Panc1 (cell line): ENCODE results near the gene C12orf43. TPM values are rescaled to one million over a fixed set of nuclear protein-coding genes. Genes with fewer than 3 reads are reported as not detected.

Experiments
- ATAC-seq: fragments of 200-7000 bp; cut with Tn5 transposase; 2 replicates; pipeline ENCODE4 v1.9.1; 2020; ENCODE audit warnings: mild to moderate bottlenecking, moderate library complexity
- BruUV-seq: library from RNA; stranded (reverse); fragments of 400-500 nt; replicated peaks from 2 replicates; lab custom pipeline; 2021; lab: Mats Ljungman, UMichigan
- CTCF ChIA-PET: fragments of 300-600 bp; sonication (Branson Sonifier 250); formaldehyde crosslinking; loops from one replicate; lab custom pipeline; 2022; ENCODE audit warnings: antibody characterized with exemption; lab: Charles Lee
- POLR2A ChIA-PET: fragments of 300-600 bp; sonication (Branson Sonifier 250); formaldehyde crosslinking; loops from one replicate; lab custom pipeline; 2022; ENCODE audit warnings: antibody characterized with exemption; lab: Charles Lee
- DNase-seq: peaks from one replicate; pipeline ENCODE4 v3.0.0-alpha.2; 2010; ENCODE audit warnings: low read depth, low spot score
- H3K27ac ChIP-seq: 2 replicates; pipeline ENCODE4 v1.5.1; 2011; ENCODE audit warnings: mild to moderate bottlenecking, low read length, inconsistent platforms
- H3K27me3 ChIP-seq: fragments of 200-500 bp; sonication (Bioruptor generic); 2 replicates; pipeline ENCODE4 v1.6.0; 2014; ENCODE audit warnings: low read length, inconsistent platforms; ENCODE audit not compliant: control insufficient read depth, insufficient read depth
- H3K36me3 ChIP-seq: fragments of 200-500 bp; sonication (Bioruptor generic); 2 replicates; pipeline ENCODE4 v1.5.1; 2014; ENCODE audit warnings: inconsistent platforms, mild to moderate bottlenecking, low read length, moderate library complexity; ENCODE audit not compliant: control insufficient read depth, insufficient read depth
- H3K4me1 ChIP-seq: 2 replicates; pipeline ENCODE4 v1.5.1; 2011; ENCODE audit warnings: inconsistent platforms, mild to moderate bottlenecking, low read length, moderate library complexity; ENCODE audit not compliant: control insufficient read depth, insufficient read depth
- H3K4me3 ChIP-seq, 2 experiments: 2 replicates each; pipeline ENCODE4 v1.5.1; 2011 to 2012; ENCODE audit warnings: low read depth in 2 of 2, low read length in 2 of 2, mild to moderate bottlenecking in 2 of 2, inconsistent platforms in 1 of 2, moderate library complexity in 1 of 2
- H3K9me3 ChIP-seq: fragments of 200-500 bp; sonication (Bioruptor generic); 2 replicates; pipeline ENCODE4 v1.5.1; 2014; ENCODE audit warnings: low read depth, mild to moderate bottlenecking, inconsistent platforms, low read length, moderate library complexity; ENCODE audit not compliant: control insufficient read depth, insufficient read depth
- POLR2AphosphoS5 ChIP-seq: IDR thresholded peaks from 2 replicates; pipeline ENCODE4 v1.6.1; 2012; ENCODE audit warnings: mild to moderate bottlenecking, low read depth, low read length, moderate library complexity
- SIN3A ChIP-seq: IDR thresholded peaks from 2 replicates; pipeline ENCODE4 v1.6.1; 2012; ENCODE audit warnings: low read depth, mild to moderate bottlenecking, low read length, moderate library complexity, borderline replicate concordance; ENCODE audit not compliant: insufficient read depth
- TCF7L2 ChIP-seq: IDR thresholded peaks from 2 replicates; pipeline ENCODE4 v1.6.1; 2011; ENCODE audit warnings: mild to moderate bottlenecking, low read depth, low read length, inconsistent platforms
- in situ Hi-C: cut with HindIII; loops from 2 replicates; pipeline ENCODE4 v1.10.0; 2016; ENCODE audit warnings: low sequenced_read_pairs, low pct_unique_long_range_greater_than_20kb
- intact Hi-C: fragments of 100-400 bp; cut with micrococcal nuclease; formaldehyde crosslinking; loops from one replicate; pipeline ENCODE4 v1.10.0; 2022; ENCODE audit not compliant: unreplicated experiment
- total RNA-seq: library from RNA; stranded (reverse); gene quantifications from one replicate; pipeline ENCODE4 v1.2.1, GENCODE V29; 2021; ENCODE audit not compliant: unreplicated experiment
- TF ChIP-seq, protein P1 (sequence below), 2 experiments: IDR thresholded peaks; 2 replicates each; pipeline ENCODE4 v1.6.1; 2011 to 2012; ENCODE audit warnings: low read depth in 2 of 2, control low read depth in 1 of 2, low read length in 1 of 2, mild to moderate bottlenecking in 1 of 2, moderate library complexity in 1 of 2; ENCODE audit not compliant: insufficient read depth in 1 of 2
- TF ChIP-seq, protein P2 (sequence below): fragments of 450-650 bp; IDR thresholded peaks from 2 replicates; pipeline ENCODE4 v1.5.1; 2017; ENCODE audit warnings: mild to moderate bottlenecking

The C12orf43 gene
- total RNA-seq, 1 experiment from 2014 or later = 20.7 TPM

GRCh38 chr12:121011820-121012219 lies 4.5 kb downstream of the C12orf43 start:
- intact Hi-C loops = no loop called here
- ChIA-PET POLR2A (no interaction called here), CTCF (no interaction called here)
- Histone ChIP-seq H3K9me3 (no peaks in the 10 kb centered on the region), H3K27ac (no peak overlapping the region), H3K27me3 (no peaks in the 10 kb centered on the region), H3K4me3 (no peak overlapping the region), H3K4me1 (no peaks in the 10 kb centered on the region), H3K36me3 (peaks cover 5% of the 10 kb centered on the region; the same call in 1 of the 2 replicates)
- ATAC-seq = no peak
- in situ Hi-C loops = no loop called here
- TF ChIP-seq TCF7L2 = no peak
- no peak for TF ChIP-seq POLR2AphosphoS5
- TF ChIP-seq, protein P1, sequence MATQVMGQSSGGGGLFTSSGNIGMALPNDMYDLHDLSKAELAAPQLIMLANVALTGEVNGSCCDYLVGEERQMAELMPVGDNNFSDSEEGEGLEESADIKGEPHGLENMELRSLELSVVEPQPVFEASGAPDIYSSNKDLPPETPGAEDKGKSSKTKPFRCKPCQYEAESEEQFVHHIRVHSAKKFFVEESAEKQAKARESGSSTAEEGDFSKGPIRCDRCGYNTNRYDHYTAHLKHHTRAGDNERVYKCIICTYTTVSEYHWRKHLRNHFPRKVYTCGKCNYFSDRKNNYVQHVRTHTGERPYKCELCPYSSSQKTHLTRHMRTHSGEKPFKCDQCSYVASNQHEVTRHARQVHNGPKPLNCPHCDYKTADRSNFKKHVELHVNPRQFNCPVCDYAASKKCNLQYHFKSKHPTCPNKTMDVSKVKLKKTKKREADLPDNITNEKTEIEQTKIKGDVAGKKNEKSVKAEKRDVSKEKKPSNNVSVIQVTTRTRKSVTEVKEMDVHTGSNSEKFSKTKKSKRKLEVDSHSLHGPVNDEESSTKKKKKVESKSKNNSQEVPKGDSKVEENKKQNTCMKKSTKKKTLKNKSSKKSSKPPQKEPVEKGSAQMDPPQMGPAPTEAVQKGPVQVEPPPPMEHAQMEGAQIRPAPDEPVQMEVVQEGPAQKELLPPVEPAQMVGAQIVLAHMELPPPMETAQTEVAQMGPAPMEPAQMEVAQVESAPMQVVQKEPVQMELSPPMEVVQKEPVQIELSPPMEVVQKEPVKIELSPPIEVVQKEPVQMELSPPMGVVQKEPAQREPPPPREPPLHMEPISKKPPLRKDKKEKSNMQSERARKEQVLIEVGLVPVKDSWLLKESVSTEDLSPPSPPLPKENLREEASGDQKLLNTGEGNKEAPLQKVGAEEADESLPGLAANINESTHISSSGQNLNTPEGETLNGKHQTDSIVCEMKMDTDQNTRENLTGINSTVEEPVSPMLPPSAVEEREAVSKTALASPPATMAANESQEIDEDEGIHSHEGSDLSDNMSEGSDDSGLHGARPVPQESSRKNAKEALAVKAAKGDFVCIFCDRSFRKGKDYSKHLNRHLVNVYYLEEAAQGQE (IDR thresholded peaks at IDR 0.05; ENCODE audit: insufficient read depth in 1 of 2, low read depth in 2 of 2, low read length in 1 of 2) = no peak
- TF ChIP-seq, protein P2, sequence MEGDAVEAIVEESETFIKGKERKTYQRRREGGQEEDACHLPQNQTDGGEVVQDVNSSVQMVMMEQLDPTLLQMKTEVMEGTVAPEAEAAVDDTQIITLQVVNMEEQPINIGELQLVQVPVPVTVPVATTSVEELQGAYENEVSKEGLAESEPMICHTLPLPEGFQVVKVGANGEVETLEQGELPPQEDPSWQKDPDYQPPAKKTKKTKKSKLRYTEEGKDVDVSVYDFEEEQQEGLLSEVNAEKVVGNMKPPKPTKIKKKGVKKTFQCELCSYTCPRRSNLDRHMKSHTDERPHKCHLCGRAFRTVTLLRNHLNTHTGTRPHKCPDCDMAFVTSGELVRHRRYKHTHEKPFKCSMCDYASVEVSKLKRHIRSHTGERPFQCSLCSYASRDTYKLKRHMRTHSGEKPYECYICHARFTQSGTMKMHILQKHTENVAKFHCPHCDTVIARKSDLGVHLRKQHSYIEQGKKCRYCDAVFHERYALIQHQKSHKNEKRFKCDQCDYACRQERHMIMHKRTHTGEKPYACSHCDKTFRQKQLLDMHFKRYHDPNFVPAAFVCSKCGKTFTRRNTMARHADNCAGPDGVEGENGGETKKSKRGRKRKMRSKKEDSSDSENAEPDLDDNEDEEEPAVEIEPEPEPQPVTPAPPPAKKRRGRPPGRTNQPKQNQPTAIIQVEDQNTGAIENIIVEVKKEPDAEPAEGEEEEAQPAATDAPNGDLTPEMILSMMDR = no peak
- TF ChIP-seq SIN3A = no peak
- no TSS peak for BruUV-seq
- DNase-seq = no peak

DNA sequence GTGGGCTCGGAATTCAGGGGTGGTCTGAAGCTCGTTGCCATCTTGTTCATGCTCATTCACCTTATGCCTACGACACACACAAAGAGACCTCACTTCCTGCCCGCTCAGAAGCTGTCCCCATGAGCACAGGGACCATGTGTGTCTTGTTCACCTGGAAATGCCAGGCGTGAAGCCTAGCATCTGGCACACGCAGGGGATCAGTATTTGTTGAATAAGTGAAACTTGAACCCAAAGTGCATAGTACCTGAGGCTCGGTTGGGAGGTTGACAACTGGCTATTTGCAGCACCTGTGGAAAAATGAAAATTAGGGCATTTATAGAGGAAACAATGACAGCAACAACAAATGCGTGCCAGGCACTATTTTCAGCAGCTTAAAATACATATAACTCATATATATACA lies 5.4 kb downstream of the C12orf43 start:
- TF ChIP-seq SIN3A = no peak
- TF ChIP-seq, protein P1 (IDR thresholded peaks at IDR 0.05; ENCODE audit: insufficient read depth in 1 of 2, low read depth in 2 of 2, low read length in 1 of 2) = no peak
- TF ChIP-seq TCF7L2 = no peak
- no peak for TF ChIP-seq POLR2AphosphoS5
- TF ChIP-seq, protein P2 = no peak
- H3K4me3 ChIP-seq = no peak overlapping the region
- intact Hi-C loops = no loop called here
- no TSS peak for BruUV-seq
- H3K36me3 ChIP-seq = peaks cover 2% of the 10 kb centered on the region; the same call in 1 of the 2 replicates
- in situ Hi-C loops = no loop called here
- ChIA-PET CTCF (no interaction called here), POLR2A (interaction anchor here (0.7 kb wide), 1 partner anchor 203 kb away, joined by 3 read pairs; no protein-coding TSS in a partner anchor)
- H3K9me3 ChIP-seq = no peaks in the 10 kb centered on the region
- ATAC-seq (no peak), DNase-seq (no peak)
- H3K4me1 ChIP-seq = no peaks in the 10 kb centered on the region
- no peak overlapping the region for H3K27ac ChIP-seq
- no peaks in the 10 kb centered on the region for H3K27me3 ChIP-seq
